ENCODE data around the gene STRBP.
"Not testable (repeated sequence)": the region's sequence is repeated elsewhere in the genome, so short reads cannot be mapped to it uniquely, and the experiment has no call there.

STRBP gene

GRCh38 chr9:123304340-123304691, 35.9 kb upstream of the STRBP start:
- no peak overlapping the region for H3K27ac ChIP-seq (ENCODE audit: insufficient read depth, low read depth, low read length, poor library complexity, severe bottlenecking)
- no peaks in the 10 kb centered on the region for H3K9me3 ChIP-seq (ENCODE audit: control insufficient read depth, low read length)
- H3K36me3 ChIP-seq (ENCODE audit: control insufficient read depth, insufficient read depth, low read length) = no peaks in the 10 kb centered on the region
- peaks cover 5% of the 10 kb centered on the region for H3K4me1 ChIP-seq (ENCODE audit: control insufficient read depth, insufficient read depth, low read length)
- H3K4me3 ChIP-seq (ENCODE audit: insufficient read depth, low read depth, low read length) = no peak overlapping the region
- no peaks in the 10 kb centered on the region for H3K27me3 ChIP-seq (ENCODE audit: control insufficient read depth, insufficient read depth, low read length, poor library complexity, severe bottlenecking)
- 84 to 91% methylated on average over 4 of the region's 4 CpGs for WGBS, 2 experiments

DNA sequence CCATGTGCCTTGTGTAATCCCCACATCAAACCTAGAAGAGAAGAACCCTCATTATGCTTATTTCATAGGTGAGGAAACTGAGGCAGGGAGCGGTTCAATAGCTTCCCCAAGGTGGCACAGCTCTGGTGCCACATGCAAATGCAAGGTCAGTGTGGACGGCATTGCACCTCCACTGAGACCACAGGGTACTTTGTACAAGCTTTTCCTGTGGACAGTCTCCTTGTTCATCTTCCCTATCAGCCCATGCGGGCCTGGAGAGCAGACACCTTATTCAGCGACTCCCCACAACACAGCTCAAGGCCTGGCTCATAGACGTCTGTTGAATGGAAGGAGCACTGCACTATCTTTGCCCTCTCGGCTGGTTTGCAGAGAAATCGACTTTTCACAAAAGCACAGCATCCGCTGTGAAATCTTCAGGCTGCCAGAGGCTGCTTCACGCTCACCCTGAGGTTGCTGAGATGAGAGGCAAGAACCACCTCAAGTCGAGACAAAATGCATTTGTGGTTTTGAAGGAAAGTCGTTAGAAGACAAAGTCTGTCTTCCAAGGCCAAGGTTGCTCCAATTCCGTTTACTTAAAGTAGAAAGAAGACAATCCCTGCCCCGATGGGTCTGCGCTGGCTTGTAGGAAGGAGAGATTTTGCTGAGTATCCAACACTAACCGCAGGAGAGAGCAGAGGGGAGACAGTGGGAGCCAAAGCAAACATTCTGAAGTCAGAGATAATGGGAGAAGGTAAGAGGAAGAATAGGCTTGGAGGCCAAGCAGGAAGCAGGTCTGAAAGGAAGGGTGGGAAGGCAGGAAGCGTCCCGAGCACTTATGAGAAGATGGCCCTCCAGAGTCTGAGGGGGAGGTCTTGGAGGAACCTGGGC, 34.2 kb upstream of the STRBP start:
- Histone ChIP-seq H3K36me3 (ENCODE audit: control insufficient read depth, insufficient read depth, low read length) (no peaks in the 10 kb centered on the region), H3K4me1 (ENCODE audit: control insufficient read depth, insufficient read depth, low read length) (peaks cover 5% of the 10 kb centered on the region), H3K4me3 (ENCODE audit: insufficient read depth, low read depth, low read length) (no peak overlapping the region), H3K9me3 (ENCODE audit: control insufficient read depth, low read length) (no peaks in the 10 kb centered on the region), H3K27me3 (ENCODE audit: control insufficient read depth, insufficient read depth, low read length, poor library complexity, severe bottlenecking) (no peaks in the 10 kb centered on the region), H3K27ac (ENCODE audit: insufficient read depth, low read depth, low read length, poor library complexity, severe bottlenecking) (no peak overlapping the region)
- 87 to 88% methylated on average over 17 of the region's 17 CpGs for WGBS, 2 experiments

DNA sequence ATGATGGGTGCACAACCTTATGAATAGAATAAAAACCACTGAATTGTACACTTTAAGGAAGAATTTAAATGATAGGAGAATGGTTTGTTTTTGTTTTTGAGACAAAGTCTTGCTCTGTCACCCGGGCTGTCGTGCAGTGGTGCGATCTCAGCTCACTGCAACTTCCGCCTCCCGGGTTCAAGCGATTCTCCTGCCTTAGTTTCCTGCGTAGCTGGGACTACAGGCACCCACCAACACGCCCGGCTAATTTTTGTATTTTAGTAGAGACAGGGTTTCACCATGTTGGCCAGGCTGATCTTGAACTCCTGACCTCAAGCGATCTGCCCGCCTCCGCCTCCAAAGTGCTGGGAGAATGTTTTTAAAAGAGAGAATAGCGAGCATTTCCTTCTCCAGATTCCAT, 33.5 kb upstream of the STRBP start:
- H3K36me3 ChIP-seq (ENCODE audit: control insufficient read depth, insufficient read depth, low read length); H3K27ac ChIP-seq (ENCODE audit: insufficient read depth, low read depth, low read length, poor library complexity, severe bottlenecking); H3K4me3 ChIP-seq (ENCODE audit: insufficient read depth, low read depth, low read length); H3K4me1 ChIP-seq (ENCODE audit: control insufficient read depth, insufficient read depth, low read length); H3K9me3 ChIP-seq (ENCODE audit: control insufficient read depth, low read length); H3K27me3 ChIP-seq (ENCODE audit: control insufficient read depth, insufficient read depth, low read length, poor library complexity, severe bottlenecking): not testable (repeated sequence)
- WGBS, 2 experiments = 88 to 92% methylated on average over 13 of the region's 13 CpGs

DNA sequence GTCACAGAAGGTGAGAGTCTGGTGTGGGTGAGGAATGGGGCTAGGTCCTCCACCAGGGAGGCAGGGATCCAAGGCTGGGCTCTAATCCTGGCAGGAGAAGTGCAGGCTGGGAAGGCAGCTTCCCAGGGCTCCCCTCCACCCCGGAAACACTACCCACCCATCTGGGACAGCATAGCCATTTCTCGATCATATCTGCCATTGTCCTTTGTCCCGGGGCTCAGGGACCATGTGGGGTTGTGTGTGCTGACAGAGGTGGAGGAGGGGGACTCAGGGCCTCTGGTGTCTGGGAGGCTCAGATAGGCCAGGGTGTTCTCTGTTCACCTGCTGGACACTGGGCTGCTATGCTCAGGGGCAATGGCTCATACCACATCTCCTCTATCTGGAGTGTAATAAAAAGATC, 32.2 kb upstream of the STRBP start:
- Histone ChIP-seq H3K36me3 (ENCODE audit: control insufficient read depth, insufficient read depth, low read length) (no peaks in the 10 kb centered on the region), H3K27ac (ENCODE audit: insufficient read depth, low read depth, low read length, poor library complexity, severe bottlenecking) (no peak overlapping the region), H3K4me1 (ENCODE audit: control insufficient read depth, insufficient read depth, low read length) (peaks cover 5% of the 10 kb centered on the region), H3K9me3 (ENCODE audit: control insufficient read depth, low read length) (no peaks in the 10 kb centered on the region), H3K27me3 (ENCODE audit: control insufficient read depth, insufficient read depth, low read length, poor library complexity, severe bottlenecking) (no peaks in the 10 kb centered on the region), H3K4me3 (ENCODE audit: insufficient read depth, low read depth, low read length) (no peak overlapping the region)
- WGBS, 2 experiments = 93 to 94% methylated on average over 3 of the region's 3 CpGs

DNA sequence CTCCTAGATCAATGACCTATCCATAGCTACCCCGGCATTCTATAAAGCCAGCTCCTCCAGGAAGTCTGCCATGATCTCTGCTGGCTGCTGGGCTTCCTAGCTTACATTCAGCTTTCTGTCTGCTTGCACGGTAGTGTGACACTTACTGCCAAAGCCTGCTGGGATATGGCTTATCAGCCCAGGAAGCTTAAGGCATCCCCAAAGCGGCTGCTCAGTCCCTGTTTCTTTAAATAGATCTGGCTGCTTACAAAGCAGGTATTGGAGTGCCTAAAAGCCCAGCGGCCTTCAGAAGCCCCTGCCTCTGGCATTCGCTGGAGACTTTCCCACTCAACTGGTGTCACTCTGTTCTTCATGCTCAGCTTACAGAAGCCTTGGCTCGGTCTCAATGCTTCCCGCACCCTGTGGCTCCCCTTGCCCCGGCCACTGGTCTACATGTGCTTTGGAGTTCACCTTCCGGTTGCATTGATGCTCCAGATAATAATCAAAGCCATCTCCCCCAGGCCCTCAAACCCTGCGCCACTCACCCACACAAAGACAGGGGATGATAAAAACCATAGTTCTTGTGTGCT, 31.3 kb upstream of the STRBP start:
- Histone ChIP-seq H3K27ac (ENCODE audit: insufficient read depth, low read depth, low read length, poor library complexity, severe bottlenecking) (no peak overlapping the region), H3K4me3 (ENCODE audit: insufficient read depth, low read depth, low read length) (no peak overlapping the region), H3K36me3 (ENCODE audit: control insufficient read depth, insufficient read depth, low read length) (no peaks in the 10 kb centered on the region), H3K27me3 (ENCODE audit: control insufficient read depth, insufficient read depth, low read length, poor library complexity, severe bottlenecking) (no peaks in the 10 kb centered on the region), H3K9me3 (ENCODE audit: control insufficient read depth, low read length) (no peaks in the 10 kb centered on the region), H3K4me1 (ENCODE audit: control insufficient read depth, insufficient read depth, low read length) (no peaks in the 10 kb centered on the region)
- 80 to 82% methylated on average over 10 of the region's 10 CpGs for WGBS, 2 experiments

GRCh38 chr9:123296174-123296573, 27.8 kb upstream of the STRBP start:
- Histone ChIP-seq H3K27ac (ENCODE audit: insufficient read depth, low read depth, low read length, poor library complexity, severe bottlenecking) (no peak overlapping the region), H3K4me3 (ENCODE audit: insufficient read depth, low read depth, low read length) (no peak overlapping the region), H3K27me3 (ENCODE audit: control insufficient read depth, insufficient read depth, low read length, poor library complexity, severe bottlenecking) (no peaks in the 10 kb centered on the region), H3K36me3 (ENCODE audit: control insufficient read depth, insufficient read depth, low read length) (no peaks in the 10 kb centered on the region), H3K9me3 (ENCODE audit: control insufficient read depth, low read length) (no peaks in the 10 kb centered on the region), H3K4me1 (ENCODE audit: control insufficient read depth, insufficient read depth, low read length) (no peaks in the 10 kb centered on the region)

DNA sequence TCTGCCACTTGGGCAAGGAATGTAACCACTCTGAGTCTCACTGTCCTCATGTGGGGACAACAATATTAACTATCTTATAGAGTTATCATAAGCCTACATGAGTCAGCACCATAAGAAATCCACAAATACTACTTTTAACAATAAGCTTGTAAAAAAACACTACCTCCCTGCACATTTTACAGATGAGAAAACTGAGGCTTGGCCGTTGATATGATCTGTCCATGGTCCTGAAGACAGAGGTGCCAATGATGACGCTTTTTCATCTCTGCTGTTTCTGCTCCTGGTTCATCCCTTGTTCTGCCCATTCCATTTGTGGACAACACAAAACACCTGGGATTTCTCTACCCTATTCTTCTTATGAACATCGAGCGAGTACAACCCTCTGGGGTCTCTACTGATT, 23.4 kb upstream of the STRBP start:
- Histone ChIP-seq H3K4me3 (ENCODE audit: insufficient read depth, low read depth, low read length) (no peak overlapping the region), H3K9me3 (ENCODE audit: control insufficient read depth, low read length) (no peaks in the 10 kb centered on the region), H3K36me3 (ENCODE audit: control insufficient read depth, insufficient read depth, low read length) (no peaks in the 10 kb centered on the region), H3K4me1 (ENCODE audit: control insufficient read depth, insufficient read depth, low read length) (no peaks in the 10 kb centered on the region), H3K27ac (ENCODE audit: insufficient read depth, low read depth, low read length, poor library complexity, severe bottlenecking) (no peak overlapping the region), H3K27me3 (ENCODE audit: control insufficient read depth, insufficient read depth, low read length, poor library complexity, severe bottlenecking) (no peaks in the 10 kb centered on the region)
- 91% methylated on average over 4 of the region's 4 CpGs for WGBS, 2 experiments

- no peaks in the 10 kb centered on the region for H3K36me3 ChIP-seq (ENCODE audit: control insufficient read depth, insufficient read depth, low read length)
- no peaks in the 10 kb centered on the region for H3K27me3 ChIP-seq (ENCODE audit: control insufficient read depth, insufficient read depth, low read length, poor library complexity, severe bottlenecking)
- no peak overlapping the region for H3K27ac ChIP-seq (ENCODE audit: insufficient read depth, low read depth, low read length, poor library complexity, severe bottlenecking)
- no peaks in the 10 kb centered on the region for H3K4me1 ChIP-seq (ENCODE audit: control insufficient read depth, insufficient read depth, low read length)
- no peaks in the 10 kb centered on the region for H3K9me3 ChIP-seq (ENCODE audit: control insufficient read depth, low read length)
- WGBS, 2 experiments = 85 to 96% methylated on average over 3 of the region's 3 CpGs
- no peak overlapping the region for H3K4me3 ChIP-seq (ENCODE audit: insufficient read depth, low read depth, low read length)
These were observed 22.4 kb upstream of the STRBP start for GRCh38 chr9:123290764-123291163.

DNA sequence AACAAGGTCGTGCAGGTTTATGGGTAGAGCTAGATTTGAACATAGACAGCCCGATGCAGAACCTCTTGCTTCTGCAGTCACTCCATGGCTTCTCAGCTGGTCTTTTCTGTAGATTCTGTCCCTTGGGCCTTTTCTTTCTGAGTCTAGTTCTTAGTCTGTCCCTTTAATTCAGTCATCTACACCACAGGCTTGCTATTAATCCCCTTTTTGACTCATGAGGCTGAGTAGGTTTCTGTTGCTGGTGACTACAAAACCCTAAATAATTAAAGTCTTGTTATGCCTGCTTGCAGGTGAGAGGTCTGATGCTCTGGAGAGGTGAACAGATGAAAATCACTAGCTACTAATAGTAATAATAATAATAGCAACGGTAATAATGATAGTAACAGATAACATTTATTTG, 19.3 kb upstream of the STRBP start:
- H3K4me3 ChIP-seq (ENCODE audit: insufficient read depth, low read depth, low read length) = no peak overlapping the region
- 90 to 92% methylated on average over 2 of the region's 3 CpGs for WGBS, 2 experiments
- H3K9me3 ChIP-seq (ENCODE audit: control insufficient read depth, low read length) = no peaks in the 10 kb centered on the region
- H3K27me3 ChIP-seq (ENCODE audit: control insufficient read depth, insufficient read depth, low read length, poor library complexity, severe bottlenecking) = no peaks in the 10 kb centered on the region
- no peak overlapping the region for H3K27ac ChIP-seq (ENCODE audit: insufficient read depth, low read depth, low read length, poor library complexity, severe bottlenecking)
- no peaks in the 10 kb centered on the region for H3K4me1 ChIP-seq (ENCODE audit: control insufficient read depth, insufficient read depth, low read length)
- H3K36me3 ChIP-seq (ENCODE audit: control insufficient read depth, insufficient read depth, low read length) = no peaks in the 10 kb centered on the region

GRCh38 chr9:123286324-123286723, 17.9 kb upstream of the STRBP start:
- no peaks in the 10 kb centered on the region for H3K9me3 ChIP-seq (ENCODE audit: control insufficient read depth, low read length)
- no peak overlapping the region for H3K4me3 ChIP-seq (ENCODE audit: insufficient read depth, low read depth, low read length)
- no peak overlapping the region for H3K27ac ChIP-seq (ENCODE audit: insufficient read depth, low read depth, low read length, poor library complexity, severe bottlenecking)
- no peaks in the 10 kb centered on the region for H3K4me1 ChIP-seq (ENCODE audit: control insufficient read depth, insufficient read depth, low read length)
- no peaks in the 10 kb centered on the region for H3K27me3 ChIP-seq (ENCODE audit: control insufficient read depth, insufficient read depth, low read length, poor library complexity, severe bottlenecking)
- no peaks in the 10 kb centered on the region for H3K36me3 ChIP-seq (ENCODE audit: control insufficient read depth, insufficient read depth, low read length)
- 95 to 100% methylated on average over 1 of the region's 1 CpG for WGBS, 2 experiments

Data from ectodermal cell (in vitro differentiated cells).